Left cardiac atrium (tissue), 4 donors: ENCODE measurements around the gene WDR18. TPM values are rescaled to one million over a fixed set of nuclear protein-coding genes. Genes with fewer than 3 reads are reported as not detected.

Source experiments
- ATAC-seq, 2 donors: fragments of 200-7000 bp; cut with Tn5 transposase; one replicate each; pipeline ENCODE4 v1.9.1; 2020; ENCODE audit warnings: mild to moderate bottlenecking in 2 of 2, moderate library complexity in 2 of 2
- DNase-seq: peaks from one replicate; pipeline ENCODE4 v3.0.0-alpha.2; 2020
- intact Hi-C, 2 donors: fragments of 100-400 bp; cut with DNase I; formaldehyde crosslinking; loops; one replicate each; pipeline versions ENCODE4 v1.14.1 to v1.15.1; 2022 to 2023
- long read RNA-seq: library from polyadenylated mRNA; unstranded; transcript quantifications from one replicate; pipeline ENCODE4 v2.0.0, GENCODE V29; 2021
- total RNA-seq, 2 donors: library from RNA; stranded (reverse); fragmentation: NEBNext Ultra II Directional; extraction: Animal tissue kit (Norgen Biotek cat#: 25700); gene quantifications; one replicate each; pipeline ENCODE4 v1.2.1, GENCODE V29; 2021
- donor health status: DM: no; HTN: yes; CAD: no.
- donor health status: DM: no; HTN: yes; CAD: no; lungs with severe emphysema.
- donor health status: DM: yes; HTN: yes; CAD: no.
- donor health status: Dilated cardiomyopathy.

Gene WDR18, protein sequence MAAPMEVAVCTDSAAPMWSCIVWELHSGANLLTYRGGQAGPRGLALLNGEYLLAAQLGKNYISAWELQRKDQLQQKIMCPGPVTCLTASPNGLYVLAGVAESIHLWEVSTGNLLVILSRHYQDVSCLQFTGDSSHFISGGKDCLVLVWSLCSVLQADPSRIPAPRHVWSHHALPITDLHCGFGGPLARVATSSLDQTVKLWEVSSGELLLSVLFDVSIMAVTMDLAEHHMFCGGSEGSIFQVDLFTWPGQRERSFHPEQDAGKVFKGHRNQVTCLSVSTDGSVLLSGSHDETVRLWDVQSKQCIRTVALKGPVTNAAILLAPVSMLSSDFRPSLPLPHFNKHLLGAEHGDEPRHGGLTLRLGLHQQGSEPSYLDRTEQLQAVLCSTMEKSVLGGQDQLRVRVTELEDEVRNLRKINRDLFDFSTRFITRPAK
- total RNA-seq = 10 to 100 TPM; 16.2 to 17.2 TPM
- long read RNA-seq, transcript WDR18-202 (10 exons, 1,608 nt) = major isoform, 29 of 44 reads
- long read RNA-seq, partial matches to known transcripts = 3 of 44 reads
- long read RNA-seq, other reads (novel, unspliced or antisense) = 11 of 44 reads

DNA sequence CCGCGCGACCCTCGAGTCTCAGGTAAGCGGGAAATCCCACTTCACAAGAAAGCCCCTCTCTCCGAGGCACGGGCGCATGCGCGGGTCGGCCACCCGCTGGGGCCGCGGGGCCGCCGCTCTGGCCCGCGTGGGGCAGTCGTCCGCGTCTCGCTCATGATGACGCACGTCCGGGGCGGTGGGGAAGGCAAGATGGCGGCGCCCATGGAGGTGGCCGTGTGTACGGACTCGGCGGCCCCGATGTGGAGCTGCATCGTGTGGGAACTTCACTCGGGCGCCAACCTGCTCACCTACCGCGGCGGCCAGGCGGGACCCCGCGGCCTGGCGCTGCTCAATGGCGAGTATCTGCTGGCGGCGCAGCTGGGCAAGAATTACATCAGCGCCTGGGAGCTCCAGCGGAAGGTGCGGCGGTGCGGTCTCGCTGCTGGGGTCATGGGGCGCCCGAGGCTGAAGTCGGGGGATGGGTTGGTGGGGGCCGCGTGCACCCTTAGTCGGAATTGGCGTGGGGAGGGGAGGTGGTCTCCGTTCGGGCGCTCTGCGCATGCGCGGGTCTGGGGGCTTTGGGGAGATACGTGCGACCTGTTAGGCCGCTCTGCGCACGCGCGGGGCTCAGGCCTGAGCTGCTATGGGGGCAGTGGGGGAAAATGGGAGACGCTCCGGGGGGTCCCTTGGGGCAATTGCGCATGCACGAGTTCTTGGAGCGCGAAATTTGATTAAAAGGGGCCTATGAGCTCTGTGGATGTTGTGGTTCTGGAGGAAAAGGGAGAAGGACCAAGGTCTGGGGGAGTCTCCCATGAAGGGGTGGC lies at the start of gene WDR18:
TSS of gene WDR18 (plus strand) at position 181 of the 803 bp plus-strand sequence. CDS start at position 190, 9 bp downstream.
- DNase-seq = peak; percentile 96
- ATAC-seq = peak; percentile 96 to 97
- intact Hi-C loops = loop anchor here (5.0 to 10.0 kb wide), 2 partner anchors 130 to 217 kb away; partner anchors contain the start of genes CFD (in 1 of the 2) and ELANE (in 1 of the 2)

DNA sequence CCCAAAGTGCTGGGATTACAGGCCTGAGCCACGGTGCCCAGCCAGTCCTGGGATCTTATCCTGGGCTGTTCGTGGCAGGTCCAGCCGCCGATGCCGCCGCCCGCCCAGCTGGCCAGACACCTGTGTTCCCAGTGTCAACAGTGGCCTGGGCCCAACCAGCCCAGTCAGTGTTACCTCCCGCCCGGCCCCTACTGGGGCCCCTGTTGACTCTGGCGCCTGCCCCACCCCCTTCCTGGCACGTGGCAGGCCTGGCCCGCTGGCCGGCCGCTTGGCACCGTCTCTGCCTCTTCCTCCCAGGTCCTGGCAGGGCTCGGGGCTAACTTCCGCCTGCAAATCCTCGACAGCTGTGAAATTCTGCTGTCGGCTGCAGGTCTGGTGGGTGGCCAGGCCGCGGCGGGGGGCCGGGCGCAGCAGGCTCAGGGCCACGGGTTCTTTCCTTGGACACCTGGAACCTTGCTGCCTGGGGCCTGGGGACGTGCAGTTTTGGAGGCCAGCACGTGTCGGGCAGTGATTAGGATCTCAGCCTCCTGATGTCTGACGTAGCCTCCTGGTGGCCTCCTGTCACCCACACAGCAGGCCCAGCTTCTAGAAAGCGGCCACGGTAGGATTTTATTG lies 49.2 kb upstream of the WDR18 start:
- intact Hi-C loops = no loop called here
- peak; percentile 90 for DNase-seq
- peak; percentile 92 to 94 for ATAC-seq

DNA sequence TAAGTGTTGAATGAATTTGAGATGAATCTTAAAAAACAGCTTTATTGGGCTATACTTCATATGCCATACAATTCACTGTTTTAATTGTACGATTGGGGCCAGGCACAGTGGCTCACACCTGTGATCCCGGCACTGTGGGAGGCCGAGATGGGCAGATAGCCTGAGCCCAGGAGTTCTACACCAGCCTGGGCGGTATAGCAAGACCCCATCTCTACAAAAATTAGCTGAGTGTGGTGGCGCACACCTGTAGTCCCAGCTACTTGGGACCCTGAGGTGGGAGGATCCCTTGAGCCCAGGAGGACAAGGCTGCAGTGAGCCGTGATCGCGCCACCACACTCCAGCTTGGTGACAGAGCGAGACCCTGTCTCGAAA lies 48.0 kb upstream of the WDR18 start:
- no peak for DNase-seq
- ATAC-seq = no peak
- intact Hi-C loops = no loop called here

DNA sequence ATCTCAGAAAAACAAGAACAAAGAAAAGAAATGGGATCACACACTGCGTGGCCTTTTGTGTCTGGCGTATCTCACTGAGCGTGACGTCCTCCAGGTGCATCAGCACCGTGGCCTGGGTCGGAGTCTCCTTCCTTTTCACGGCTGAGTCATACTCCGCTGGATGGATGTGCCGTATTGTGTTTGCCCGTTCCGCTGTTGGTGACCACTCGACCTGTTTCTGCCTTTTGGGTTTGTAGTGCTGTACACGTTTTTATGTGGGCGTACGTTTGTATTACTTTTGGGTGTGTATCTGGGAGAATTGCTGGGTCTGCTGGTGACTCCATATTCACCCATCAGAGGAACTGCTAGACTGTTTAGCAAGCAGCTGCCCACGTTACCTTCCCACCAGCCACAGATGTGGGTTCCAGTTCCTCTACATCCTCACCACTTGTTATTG lies 46.9 kb upstream of the WDR18 start:
- intact Hi-C loops = no loop called here
- no peak for ATAC-seq
- no peak for DNase-seq

DNA sequence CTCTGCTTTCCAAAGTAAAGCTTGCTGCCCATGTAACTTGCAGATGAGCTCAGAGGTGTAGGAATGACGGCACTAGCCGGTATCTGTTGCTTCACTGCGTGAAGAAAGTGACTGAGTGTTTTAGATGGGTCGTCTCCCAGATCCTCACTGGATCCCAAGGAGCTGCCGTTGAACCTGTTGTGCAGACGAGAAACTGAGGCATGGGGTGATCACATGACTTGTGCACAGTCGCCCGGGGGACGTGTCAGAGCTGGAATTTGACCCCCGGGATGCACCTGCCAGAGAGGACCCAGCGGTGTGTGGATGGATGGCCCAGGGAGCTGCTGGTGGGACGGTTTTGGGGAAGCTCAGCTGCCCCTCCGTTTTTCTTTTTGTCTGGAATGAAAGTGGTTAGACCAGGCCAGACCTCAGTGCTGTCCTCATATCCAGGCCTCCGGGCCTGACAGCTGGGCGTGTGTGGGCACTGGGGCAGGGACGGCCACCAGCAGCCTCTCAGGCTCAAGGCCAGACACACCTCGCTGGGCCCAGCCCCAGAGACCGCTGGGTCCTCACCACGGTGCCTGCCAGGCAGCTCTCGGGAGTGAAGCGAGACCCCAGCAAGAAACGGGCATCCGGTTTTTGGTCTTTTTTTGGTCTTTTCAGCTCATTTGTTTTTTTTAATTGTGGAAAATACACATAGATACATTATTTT lies 45.8 kb upstream of the WDR18 start:
- intact Hi-C loops = no loop called here
- DNase-seq = no peak
- ATAC-seq = no peak

DNA sequence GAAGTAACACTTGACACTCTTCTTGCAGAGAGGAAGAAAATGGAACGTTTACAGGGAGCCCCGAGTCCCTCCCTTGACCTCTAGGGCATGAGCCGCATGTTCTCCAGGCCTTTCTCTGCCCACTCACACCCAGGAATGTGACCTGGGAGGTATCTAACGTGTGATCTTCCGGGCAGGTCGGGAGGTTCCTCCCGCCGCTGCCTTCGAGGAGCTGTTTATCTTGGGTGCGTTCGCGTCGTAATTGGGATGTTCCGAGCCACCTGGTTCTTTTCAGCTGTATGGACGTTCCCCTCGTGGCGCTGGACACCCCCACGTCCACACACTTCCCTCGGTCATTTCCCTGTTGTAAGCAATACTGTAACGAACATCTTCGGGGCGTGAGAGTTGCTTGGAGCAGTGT lies 44.7 kb upstream of the WDR18 start:
- ATAC-seq (no peak), DNase-seq (no peak)
- intact Hi-C loops = no loop called here

DNA sequence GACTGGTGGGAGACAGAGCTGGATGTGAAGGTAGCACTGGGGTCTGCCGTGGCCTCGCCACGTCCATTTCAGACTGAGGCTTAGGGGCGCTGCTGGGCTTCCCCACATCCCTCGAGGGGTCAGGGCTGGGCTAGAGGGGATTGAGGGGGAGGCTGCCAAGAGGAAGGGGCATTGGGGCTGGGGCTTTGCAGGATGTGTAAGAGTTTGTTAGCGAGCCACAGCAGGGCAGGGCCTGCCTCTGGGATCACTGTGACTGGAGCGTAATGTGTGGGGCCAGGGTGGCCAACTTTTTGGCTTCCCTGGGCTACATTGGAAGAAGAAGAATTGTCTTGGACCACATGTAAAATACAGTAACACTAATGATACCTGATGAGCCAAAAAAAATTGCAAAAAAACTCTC lies 44.2 kb upstream of the WDR18 start:
- ATAC-seq (no peak), DNase-seq (no peak)
- intact Hi-C loops = no loop called here

DNA sequence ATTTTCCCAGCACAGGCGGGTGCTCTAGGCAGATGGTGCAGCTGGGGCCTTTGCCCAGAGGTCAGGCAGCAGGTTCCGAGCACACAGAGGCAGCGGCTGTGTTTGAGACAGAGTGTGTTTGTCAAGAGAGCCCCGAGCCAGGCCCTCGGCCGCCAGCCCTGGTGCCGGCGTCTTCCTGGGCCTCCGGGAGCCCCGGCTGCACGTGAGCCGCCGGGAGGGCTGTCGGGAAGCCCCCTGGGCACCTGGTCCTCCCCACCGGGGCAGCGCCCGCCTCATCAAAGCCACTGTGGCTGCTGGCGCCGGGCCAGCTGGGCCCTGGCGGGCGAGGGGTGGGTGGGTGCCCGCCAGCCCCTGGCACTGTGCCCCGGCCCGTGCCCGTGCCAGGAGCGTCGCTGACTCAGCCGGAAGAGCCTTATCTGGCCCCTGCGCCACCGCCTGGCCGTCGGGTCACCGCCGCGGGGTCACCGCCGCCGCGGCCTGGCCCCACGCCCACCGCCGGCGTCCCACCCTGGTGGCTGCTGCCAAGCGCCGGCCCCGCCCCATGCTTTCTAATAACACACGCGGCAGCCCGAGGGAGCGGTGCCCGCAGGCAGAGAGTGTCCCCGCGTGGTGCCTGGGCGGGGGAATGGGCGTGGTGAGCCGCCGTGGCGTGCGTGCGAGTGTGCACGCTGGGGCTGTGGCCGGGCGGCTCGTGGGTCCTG lies 43.4 kb upstream of the WDR18 start:
- ATAC-seq (peak; percentile 76 to 86), DNase-seq (peak; percentile 73)
- intact Hi-C loops = no loop called here

DNA sequence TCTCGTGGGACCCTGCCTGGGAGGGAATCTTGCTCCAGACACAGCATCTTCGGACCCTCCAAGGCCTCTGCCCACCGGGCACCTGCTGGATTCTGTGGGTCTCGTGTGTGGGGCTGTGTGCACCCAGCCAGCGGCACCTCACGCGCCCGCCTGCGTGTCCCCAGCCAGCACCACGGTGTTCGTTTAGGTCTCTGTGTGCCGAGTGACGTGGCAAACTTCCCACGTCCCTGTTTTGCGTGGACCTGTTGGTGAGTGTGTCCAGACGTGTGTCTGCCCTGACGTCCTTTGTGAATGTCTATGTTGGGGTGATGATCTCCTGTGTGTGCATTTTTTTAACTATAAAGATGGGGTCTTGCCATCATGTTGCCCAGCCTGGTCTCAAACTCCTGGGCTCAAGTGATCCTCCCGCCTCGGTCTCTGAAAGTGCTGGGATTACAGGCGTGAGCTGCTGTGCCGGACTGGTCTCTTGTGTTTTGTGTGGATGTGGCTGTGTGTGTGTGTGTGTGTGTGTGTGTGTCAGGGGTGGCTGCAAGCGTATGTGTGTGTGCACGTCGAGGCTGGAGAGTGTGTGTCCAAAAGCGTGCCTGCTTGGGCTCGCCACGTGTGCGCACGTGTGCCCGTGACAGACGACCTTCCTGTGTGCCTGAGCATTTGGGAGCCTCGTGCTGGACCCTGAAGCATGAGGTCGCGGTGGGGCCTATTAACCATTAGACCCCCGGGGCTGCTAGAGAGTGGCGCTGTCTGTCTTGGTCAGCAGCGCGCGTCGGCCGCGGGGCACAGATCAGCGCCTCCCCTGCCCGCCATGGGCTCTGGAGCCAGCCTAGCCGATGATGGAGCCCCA lies 42.6 kb upstream of the WDR18 start:
- DNase-seq (no peak), ATAC-seq (no peak)
- intact Hi-C loops = no loop called here

DNA sequence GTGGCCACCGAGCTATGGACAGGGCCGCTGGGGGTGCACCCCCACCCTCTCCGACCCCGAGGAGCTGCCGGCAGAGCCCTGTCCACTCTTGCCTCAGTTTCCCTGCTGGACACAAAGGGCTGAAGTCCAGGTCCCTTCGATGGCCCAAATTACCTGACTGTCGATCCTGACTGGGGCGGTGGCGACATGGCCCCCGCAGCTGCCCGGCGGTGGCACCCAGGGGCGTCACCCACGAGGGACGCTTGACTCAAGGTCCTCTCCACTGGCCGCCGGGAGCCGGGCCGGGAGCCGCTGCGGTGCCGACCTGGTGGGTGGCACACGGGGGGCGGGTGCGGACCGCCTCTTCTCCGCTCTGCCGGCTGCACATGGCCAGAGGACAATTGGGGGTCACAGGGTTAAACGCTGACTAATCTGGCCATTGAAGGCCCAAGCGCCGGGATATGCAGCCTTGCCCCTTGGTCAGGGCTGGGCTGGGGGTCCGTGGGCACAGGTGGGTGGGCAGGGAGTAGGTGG lies 42.0 kb upstream of the WDR18 start:
- ATAC-seq (no peak), DNase-seq (no peak)
- intact Hi-C loops = no loop called here

DNA sequence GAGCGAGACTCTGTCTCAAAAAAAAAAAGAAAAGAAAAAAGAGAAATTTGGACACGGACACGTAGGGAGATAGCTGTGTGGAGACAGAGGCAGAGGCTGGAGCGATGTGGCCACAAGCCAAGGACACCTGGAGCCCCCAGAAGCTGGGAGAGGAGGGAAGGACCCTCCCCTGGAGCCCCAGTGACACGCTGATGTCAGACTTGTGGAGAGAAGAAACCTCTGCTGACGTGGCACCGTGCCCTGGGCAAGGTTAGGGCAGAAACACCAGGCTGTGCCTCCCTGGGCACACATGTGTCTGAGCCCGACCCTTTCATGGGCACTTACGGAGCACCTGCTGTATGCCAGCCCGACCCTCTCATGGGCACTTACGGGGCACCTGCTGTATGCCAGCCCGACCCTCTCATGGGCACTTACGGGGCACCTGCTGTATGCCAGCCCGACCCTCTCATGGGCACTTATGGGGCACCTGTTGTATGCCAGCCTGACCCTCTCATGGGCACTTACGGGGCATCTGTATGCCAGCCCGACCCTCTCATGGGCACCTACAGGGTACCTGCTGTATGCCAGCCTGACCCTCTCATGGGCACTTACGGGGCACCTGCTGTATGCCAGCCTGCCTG lies 40.5 kb upstream of the WDR18 start:
- no peak for ATAC-seq
- DNase-seq = no peak
- intact Hi-C loops = no loop called here

DNA sequence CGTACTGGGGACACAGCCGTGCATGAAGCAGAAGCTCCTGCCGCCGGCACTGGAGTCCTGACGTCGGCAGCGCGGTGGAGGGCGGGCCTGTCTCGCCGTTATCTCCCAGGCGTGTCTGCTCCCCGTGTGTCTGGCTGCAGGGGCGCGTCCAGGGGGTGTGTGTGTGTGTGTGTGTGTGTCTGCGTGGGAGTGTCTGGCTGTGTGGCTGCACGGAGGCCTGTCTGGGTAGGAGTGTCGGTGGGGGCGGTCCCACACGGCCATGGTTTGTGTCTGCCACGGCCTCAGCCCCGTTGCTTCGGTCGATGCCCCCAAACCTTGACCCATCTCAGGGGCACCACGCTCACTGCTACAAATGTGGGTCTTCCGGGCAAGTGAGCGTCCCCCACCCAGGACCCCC lies 40.0 kb upstream of the WDR18 start:
- peak; percentile 67 for DNase-seq
- peak in 1 of 2 donors; percentile 50 for ATAC-seq

DNA sequence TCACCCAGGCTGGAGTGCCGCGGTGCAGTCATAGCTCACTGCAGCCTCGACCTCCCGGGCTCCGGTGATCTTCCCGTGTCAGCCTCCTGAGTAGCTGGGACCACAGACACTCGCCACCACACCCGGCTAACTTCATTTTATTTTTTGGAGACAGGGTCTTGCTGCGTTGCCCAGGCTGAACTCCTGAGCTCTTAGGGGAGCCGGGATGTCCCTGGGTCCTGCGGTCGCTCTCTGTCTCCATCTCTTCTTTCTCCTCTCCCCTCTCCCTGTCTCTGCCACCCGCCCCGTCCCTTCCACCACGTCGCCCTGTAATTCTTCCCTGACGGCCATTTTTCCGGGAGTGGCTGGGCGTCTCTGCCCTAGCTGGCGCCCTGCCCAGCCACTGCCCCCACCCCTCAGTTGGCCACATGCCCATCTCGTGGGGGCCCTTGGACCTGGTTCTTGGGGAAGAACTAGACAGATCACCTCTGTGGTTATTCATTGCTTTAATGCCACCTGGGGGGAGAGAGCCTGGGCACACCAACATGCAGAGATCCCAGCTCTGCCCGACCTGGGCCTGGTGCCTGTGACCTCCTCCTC lies 39.4 kb upstream of the WDR18 start:
- intact Hi-C loops = no loop called here
- ATAC-seq (no peak), DNase-seq (no peak)

More for the DNA sequence above, 40.0 kb upstream of the WDR18 start:
- intact Hi-C loops = no loop called here

DNA sequence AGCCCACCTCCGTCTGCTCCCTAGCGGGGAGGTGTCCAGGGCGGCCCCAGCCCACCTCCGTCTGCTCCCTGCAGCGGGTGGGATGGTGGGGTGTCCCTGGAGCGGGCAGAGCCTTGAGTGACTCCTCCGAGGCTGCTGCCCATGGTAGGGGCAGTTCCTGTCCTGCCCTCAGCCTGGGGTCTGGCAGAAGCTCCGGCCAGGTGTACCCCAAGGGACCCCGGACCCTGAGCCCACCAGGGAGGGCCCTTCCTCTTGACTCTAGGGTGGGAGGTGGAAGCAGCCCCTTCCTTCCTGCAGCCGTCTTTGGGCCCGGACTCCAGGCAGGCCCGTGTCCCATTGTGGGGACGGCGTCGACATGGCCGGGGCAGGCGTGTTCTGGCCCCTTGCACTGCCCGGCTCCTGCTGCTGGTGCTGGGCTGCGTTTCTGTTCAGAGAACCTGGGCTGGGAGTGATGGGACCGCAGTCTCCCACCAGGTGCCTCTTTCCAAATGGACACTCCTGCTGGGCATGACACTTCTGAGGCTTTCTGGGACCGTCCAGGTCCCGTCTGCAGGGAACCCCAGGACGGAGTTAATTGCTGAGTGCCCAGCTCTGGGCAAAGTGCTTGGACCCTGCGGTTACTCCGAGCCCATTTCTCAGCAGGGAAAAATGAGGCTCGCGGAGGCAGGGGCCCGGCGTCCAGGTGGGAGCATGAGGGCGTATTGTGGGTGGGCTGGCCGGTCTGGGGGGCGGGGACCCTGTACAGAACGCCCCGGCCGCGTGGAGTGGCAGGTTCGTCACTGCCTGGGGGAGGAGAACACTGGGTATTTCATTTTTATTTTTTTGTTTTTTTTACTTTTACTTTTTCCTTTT lies 38.5 kb upstream of the WDR18 start:
- intact Hi-C loops = no loop called here
- ATAC-seq (no peak), DNase-seq (no peak)

DNA sequence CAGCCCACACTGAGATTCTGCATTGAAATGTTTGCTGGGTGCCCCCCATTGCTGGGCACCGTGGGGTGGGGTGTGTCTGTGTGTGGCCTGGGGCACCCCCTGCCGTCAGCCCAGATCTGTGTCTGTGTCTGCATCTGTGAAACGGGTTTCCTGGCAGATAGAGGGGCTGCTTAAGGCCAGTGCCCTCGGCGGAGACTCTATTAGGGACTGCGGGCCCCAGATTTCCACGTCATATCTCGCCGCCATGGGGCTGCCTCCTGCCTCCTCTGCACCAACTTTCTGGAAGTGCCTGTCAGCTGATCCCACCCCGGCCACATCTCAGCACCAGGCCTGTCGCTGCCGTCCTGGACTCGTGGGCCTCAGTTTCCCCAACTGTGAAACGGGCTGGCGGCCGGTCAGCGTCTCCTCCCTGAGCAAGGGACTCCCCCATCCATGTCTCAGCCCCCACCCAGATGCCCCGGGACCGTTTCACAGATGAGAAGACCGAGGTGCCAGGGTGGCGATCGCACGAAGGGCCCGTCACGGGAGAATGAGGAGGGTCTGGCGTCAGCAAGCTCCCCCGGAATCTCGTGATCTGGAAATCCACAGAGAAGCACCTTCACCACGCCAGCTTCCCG lies 36.9 kb upstream of the WDR18 start:
- DNase-seq (no peak), ATAC-seq (no peak)
- intact Hi-C loops = no loop called here
